Ramos (cell line): ENCODE data around the gene CHD9.
"Not testable (repeated sequence)": the region's sequence is repeated elsewhere in the genome, so short reads cannot be mapped to it uniquely, and the experiment has no call there.

ENCODE experiments used
- in situ Hi-C: fragments of 300-500 bp; cut with MboI; formaldehyde crosslinking; loops from one replicate; pipeline ENCODE4 v1.14.3; 2022; ENCODE audit warnings: low sequenced_read_pairs; ENCODE audit not compliant: unreplicated experiment

Gene CHD9

DNA sequence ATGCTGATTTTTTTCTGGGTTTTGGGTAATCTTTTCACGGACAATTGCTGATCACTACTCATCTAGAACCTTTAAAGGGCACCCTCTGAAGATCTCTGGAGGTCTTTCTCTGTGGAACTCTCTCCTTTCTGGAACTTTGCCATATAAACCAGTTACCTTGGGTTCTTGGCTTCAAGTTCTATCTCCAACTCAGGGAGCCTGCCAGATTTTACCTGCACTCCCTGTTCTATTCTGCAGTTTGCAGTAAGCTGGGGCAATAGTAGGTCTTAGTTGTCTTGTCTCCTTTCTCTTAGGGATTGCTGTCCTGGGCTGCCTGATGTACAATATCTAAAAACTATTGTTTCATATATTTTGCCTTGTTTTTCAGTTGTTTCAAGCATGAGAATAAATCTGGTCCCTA, 120.3 kb downstream of the CHD9 start:
- in situ Hi-C loops: no loop called here

DNA sequence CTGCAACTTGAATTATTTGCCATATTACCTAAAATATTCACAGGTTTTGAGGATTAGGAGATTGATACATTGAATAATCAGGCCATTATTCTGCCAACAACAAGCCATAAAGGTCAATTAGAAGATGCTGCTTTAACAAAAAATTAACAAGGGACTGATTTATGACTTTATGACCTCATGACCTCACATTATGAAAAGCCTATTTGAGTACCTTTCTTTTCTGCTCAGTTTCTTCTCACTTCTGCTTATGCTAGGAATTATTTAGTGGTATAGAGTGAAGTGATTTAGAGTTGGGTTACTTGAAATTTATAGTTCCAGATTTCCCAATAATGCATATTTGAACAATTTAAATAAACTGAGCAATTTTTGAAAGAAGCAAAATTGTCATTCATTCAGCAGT, 121.6 kb downstream of the CHD9 start:
- in situ Hi-C loops: no loop called here

DNA sequence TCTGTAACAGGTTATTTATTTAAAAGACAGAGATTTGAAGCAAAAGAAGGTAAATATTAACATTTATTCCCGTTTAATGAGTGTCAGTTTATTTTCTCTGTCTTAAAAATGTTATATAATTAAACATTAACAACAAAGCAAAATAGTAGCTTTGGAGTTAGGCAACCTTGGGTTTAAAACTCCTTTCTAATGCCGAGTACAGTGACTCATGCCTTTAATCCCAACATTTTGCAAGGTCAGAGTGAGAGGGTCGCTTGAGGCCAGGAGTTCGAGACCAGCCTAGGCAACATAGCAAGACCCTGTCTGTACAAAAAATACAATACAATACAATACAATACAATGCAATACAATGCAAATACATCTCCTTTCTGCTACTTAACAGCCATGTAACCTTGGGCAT, 128.7 kb downstream of the CHD9 start:
- in situ Hi-C loops: no loop called here

DNA sequence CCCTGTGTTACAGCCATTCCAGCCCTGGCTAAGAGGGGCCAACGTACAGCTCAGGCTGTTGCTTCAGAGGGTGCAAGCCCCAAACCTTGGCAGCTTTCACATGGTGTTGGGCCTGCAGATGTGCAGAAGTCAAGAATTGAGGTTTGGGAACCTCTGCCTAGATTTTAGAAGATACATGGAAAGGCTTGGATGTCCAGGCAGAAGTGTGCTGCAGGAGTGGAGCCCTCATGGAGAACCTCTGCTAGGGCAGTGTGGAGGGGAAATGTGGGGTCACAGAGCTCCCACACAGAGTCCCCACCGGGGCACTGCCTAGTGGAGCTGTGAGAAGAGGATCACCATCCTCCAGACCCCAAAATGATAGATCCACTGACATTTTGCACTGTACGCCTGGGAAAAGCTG, 130.9 kb downstream of the CHD9 start:
- in situ Hi-C loops: not testable (repeated sequence)

DNA sequence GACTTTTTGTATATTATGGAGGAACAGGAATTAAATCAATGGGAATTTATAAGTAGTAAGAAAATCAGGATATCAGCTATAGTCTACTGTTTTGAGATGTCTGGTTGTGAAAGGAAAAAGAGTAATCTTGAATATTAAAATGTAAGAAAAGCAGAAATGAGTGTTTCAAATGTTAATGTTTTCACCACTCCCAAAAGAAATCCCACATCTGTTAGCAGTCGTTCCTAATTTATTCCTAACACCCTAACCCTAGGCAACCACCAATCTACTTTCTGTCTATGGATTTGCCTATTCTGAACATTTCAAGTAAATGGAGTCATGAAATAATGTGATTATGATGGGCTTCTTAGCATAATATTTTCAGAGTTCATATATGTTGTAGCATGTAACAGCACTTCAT, 133.0 kb downstream of the CHD9 start:
- in situ Hi-C loops: no loop called here

DNA sequence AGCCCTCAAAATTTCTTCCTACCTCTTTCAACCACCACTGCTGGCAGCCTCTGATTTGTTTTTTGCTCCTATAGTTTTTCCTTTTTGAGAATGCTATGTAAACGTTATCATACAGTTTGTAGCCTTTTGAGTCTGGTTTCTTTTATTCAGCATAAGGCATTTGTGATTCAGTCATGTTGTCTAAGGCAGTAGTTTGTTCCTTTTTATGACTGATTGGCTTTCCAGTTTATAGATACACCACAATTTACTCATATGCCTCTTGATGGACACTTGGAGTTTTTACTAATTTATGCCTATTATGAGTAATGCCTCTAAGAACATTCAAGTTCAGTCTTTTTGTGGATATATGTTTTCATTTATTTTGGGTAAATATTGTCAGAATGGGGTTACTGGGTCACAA, 136.6 kb downstream of the CHD9 start:
- in situ Hi-C loops: no loop called here

DNA sequence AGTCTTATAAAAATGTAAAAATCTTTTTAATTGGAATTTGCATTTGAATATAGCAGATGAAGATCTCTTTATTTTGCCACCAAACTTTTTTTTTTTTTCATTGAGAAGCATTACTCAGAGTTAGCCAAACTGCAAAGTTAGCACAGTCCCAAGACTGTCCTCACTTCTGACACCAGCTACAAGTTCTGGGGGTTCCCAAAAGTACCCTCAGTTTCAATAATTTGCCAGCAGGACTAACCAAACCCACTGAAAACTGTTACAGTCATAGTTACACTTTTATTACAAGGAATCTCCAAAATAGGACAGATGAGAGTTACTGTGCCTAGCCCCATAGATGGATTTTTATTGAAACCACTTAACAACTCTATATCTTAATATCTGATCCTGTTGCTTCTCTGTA, 144.1 kb downstream of the CHD9 start:
- in situ Hi-C loops: no loop called here

DNA sequence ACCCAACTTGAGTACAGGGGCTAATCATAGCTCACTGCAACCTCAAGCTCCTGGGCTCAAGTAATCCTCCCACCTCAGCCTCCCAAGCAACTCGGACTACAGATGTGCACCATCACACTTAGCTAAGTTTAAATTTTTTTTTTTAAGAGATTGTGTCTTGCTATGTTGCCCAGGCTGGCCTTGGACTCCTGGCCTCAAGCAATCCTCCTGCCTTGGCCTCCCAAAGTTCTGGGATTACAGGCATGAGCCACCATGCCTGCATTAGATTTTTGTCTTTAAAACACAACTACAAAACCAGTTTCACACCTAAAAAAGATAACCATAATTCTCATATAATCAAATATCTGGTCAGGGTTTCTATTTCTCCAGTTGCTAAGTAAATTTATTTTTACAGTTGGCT, 147.1 kb downstream of the CHD9 start:
- in situ Hi-C loops: no loop called here

DNA sequence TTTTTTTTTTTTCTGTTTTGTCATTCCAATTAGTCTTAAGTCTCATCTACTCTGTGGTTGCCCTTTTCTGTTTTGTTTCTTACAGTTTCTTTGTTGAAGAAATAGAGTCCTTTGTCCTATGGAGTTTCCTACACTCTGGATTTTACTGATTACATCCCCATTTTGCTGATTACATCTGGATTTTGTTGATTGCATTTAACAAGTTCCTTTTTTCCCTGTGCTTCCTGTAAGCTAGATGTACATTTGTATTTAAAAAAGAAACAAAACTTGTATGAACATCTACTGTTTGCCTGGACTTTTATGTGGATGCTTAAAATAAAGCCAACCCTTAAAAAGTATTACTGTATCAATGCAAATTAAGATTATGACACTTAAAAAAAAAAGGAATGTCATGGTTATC, 147.6 kb downstream of the CHD9 start:
- in situ Hi-C loops: no loop called here

DNA sequence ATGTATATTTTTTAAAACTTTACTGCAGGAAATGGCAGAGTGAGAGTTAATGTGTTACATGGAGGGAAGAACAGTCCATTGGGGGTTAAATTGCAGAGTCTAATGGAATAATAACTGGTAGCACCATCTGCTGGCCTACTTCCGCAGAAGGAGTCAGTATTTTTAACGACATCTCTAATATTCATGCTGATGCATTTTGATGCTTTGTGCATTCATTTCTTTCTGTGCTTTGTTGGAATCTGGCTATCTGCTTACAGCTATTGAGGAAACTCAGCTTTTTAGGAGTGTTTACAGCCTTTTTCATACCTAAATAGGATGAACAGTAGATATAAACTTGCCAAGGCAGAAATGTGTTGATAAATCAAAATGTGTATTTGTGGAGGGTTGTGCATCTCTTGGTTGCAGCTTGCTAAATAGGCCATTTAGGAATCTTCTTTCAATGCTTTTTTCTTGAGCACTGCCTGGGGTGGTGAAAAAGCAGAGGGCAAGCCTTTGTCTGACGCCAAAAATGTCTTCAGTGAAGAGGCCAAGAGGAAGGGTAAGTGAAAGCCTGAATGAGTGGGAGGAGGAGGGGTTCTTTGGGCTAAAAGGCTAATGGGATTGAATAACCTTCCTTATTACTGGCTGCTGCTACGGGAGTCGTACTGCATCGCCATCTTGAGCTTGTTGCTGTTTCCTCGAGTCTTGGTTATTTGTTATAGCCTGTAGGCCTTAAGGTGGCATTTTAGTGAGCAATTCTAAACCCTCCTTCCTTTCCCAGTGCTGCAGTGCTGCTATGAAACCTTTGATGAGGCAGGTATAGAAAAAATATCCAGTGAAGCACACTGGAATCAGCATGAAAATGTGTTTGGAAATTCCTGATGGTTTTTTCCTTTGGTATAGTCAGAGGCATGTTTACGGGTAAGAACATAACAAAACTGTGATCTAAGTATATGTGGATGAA, 153.3 kb downstream of the CHD9 start:
- in situ Hi-C loops: no loop called here

DNA sequence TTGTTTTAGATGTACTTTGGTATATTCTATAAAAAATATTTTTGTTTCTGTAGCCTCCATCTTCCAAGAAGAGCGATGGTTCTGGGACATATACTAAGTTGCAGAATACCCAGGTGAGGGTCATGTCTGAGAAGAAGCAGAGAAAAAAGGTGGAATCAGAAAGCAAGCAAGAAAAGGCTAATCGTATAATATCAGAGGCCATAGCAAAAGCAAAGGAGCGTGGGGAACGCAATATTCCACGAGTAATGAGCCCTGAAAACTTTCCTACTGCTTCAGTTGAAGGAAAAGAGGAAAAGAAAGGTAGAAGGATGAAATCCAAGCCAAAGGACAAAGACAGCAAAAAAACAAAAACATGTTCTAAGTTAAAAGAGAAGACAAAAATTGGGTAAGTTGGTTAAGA, 154.6 kb downstream of the CHD9 start:
- in situ Hi-C loops: no loop called here

DNA sequence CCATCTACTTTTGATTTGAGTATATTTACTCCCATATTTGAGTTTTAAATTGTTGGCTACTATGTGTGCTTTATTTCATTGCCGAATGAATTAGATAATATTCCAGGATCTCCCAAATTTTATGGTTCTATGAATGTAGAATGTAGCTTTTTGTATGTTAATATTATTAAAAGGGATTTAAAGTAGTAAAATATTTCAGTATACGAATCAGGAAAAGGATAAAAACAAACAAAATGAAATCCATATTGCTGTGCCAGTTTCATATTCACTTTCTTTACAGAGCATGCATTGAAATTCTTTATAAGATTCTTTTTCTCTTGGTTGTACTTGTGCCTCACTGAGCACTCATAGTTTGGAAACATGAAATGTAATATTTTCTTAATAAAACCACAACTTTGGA, 155.1 kb downstream of the CHD9 start:
- in situ Hi-C loops: no loop called here

DNA sequence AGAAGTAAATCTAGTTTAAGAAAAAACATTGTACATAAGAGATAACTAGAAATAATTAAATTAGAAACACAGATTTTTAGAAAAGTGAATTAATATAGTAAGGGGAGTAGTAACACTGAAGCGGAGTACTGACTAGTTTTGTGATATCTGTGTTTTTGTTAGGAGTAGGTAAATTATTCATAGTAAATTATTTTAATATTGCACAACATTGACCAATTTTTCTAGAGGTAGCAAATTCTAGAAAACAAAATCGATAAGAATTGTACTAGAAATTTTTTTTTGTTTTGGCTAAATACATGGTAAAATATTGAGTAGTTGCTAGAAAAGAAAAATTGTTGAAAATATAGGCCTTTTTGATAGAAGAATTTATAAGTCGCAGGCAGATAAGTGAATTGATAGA, 156.5 kb downstream of the CHD9 start:
- in situ Hi-C loops: no loop called here

DNA sequence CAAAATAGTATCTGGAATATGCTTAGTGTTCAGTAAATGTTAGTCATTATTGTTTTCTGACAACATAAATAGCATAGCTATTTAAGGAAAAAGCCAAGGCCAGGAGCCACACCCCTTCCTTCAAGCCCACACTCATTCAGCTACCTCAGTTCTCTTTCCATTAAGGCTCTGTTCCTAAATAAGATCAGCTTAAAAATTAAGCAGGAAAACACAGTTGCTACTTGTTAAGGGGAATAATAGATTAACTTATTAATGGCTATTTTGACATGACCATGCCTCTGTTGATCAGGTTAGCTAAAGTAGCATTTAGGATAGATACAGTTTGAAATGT, 158.1 kb downstream of the CHD9 start:
- in situ Hi-C loops: no loop called here

DNA sequence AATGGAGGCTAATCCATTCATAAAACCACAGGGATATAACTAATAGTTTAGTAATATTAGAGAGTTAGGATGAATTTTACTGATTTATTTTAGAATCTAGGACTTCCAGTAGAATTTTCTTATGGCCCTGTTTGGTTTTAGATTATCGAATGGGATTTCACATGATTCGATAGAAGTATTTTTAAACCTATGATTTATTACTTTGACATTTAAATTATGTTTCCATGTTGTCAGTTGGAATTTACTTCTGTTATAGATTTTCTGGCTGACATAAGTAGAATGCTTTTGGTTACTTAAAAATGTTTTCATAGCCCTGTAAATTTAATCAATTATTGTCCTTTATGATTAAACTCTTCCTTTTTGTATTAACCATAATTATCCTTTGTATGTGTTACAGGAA, 158.8 kb downstream of the CHD9 start:
- in situ Hi-C loops: no loop called here

DNA sequence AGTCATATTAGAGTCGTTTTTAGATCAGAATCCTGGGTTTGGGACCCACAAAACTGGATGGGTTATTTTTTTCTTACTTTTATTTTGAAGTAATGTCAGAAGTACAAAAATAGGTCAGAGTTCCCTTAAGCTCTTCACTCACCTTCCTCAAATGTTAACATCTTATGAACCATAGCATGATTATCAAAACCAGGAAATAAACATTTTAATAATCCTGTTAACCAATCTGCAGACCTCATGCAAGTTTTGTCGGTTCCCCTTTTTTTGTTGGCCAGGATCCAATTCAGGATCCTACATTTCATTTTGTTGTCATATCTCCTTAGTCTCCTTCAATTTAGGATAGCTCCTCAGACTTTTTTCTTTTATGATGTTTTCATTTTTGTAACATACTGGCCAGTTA, 162.0 kb downstream of the CHD9 start:
- in situ Hi-C loops: no loop called here

DNA sequence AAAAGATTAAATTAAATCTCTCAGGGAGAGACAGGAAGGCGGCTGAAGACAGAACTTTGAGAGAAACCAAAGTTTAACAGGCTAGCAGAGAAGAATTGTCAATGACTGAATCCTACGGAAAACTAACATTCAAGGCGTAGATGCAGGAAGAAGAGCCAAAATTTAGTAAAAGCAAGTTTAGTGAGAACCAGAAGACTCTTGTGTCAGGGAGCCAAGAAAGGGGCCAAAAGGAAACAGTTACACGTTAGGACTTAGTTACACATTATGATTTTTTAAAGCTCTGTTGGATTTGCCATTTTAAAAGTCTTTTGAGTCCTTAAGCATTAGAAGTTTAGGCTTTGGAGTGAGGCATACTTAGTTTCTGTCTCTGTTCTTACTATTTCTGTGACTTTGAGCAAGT, 164.6 kb downstream of the CHD9 start:
- in situ Hi-C loops: no loop called here

DNA sequence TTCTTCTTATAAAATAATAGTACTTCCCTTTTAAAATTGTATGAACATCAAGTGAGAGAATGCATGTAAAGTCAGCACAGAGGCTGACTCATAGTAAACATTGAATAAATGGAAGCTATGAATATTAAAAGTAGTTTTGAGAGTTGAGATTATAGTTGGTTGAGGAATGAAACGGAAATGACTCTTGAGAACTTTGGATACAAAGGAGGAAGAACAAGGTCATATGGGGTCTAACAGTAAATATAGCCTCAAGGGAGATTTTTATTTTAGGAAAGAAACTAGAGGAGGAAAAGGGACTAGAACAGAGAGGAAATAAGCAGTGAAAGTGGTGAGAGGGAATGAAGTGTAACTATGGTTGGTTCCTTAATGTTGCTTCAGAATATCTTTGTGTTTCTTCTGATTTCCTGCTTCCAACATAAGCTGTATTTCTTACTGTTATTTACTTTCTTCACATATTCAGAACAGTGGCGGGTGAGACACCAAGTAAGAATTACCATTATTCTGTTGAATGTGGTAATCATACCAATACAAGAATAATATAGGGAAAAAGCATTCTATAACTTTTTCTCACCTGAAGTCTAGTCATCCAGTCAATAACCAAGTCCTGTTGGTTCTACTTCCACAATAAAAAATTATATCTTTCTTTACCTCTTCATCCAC, 165.1 kb downstream of the CHD9 start:
- in situ Hi-C loops: no loop called here

DNA sequence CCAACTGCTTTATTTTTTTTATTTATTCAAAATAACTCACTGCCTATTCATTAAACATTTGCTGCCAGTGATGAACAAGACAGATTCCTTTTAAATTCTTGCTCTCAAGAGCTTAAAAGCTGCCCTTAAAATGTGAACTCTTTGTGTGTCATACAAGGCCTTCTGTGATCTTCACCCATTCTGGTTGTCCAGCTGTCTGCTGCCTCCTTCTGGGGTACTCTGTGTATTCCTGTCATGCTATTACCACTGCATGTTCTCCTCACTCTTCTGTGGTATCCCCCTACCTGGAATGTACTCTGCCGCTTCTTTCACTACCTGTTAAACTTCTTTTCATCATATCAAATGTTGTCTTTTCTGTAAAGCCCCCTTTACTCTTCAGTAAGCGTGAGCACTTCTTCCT, 165.8 kb downstream of the CHD9 start:
- in situ Hi-C loops: no loop called here

DNA sequence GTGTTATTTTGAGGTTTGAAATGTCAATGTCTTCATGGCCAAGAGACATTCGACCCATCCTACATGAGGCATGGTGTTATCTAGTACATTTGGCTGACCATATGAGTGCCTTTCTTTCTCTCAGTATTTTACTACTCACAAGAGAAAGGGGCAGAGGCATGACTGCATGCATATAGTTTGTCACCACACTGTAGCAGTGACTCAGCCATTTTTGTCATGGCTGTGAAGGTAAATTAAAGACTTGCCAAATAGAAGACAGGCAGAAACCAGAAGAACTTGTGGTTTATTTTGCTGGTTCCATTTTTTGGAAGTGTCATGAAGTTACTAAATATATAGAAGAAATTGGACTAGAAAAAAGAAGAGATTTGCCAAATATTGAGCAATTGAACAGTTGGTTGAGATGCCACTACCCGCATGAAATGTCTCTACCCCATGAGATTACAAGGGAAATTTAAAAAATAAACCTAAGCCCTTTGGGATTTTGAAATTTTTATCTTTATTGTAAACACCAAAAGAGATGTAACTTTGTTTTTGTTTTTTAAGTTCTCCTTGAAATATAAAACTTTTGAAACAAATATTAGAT, 170.3 kb downstream of the CHD9 start:
- in situ Hi-C loops: no loop called here

DNA sequence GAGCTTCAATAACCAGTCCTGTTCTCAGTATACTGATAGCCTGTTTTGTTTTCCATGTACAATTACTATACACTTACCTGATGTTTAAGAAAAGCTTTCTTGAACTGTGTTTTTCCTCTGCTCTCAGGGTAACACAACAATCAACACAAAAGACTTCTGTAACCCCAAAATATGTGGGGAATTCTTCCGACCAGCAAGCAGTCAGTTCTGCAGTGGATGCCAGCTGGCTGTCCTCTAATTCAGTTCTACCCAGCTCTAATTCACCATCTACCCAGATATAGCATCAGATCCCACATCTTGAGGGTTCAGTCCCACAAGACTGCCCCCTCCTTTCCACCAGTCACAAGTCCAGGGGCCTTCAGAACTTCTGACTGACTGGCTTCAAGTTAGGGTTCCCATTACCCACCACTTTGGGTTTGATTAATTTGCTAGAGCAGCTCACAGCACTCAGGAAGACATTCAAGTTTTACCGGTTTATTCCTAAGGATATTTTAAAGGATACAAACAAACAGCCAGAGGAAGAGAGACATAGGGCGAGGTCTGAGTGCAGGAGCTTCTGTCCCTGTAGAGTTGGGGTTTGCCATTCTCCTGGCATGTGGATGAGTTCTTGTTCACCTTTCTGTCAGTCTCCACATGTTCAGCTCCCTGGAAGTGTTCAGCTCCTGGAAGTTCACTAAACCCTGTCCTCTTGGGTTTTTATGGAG, 178.2 kb downstream of the CHD9 start:
- in situ Hi-C loops: no loop called here
